BJ (cell line): ENCODE results near the gene CALR. TPM values are rescaled to one million over a fixed set of nuclear protein-coding genes. Genes with fewer than 3 reads are reported as not detected.

ENCODE experiments used
- CTCF ChIA-PET: fragments of 350-600 bp; formaldehyde crosslinking; extraction: SDS; loops from one replicate; lab custom pipeline; 2021; ENCODE audit warnings: antibody characterized with exemption, inconsistent platforms; lab: Yijun Ruan, JAX
- POLR2A ChIA-PET: fragments of 300-600 bp; sonication (Branson Sonifier 250); formaldehyde crosslinking; extraction: SDS; loops from one replicate; lab custom pipeline; 2021; ENCODE audit warnings: antibody characterized with exemption; lab: Charles Lee
- DNase-seq: peaks from one replicate; pipeline ENCODE4 v3.0.0-alpha.2; 2011; ENCODE audit warnings: low read depth
- H3K27me3 ChIP-seq: 2 replicates; pipeline ENCODE4 v1.6.0; 2011; ENCODE audit warnings: low read length; ENCODE audit not compliant: control insufficient read depth, insufficient read depth
- H3K36me3 ChIP-seq: 2 replicates; pipeline ENCODE4 v1.5.1; 2011; ENCODE audit warnings: low read length; ENCODE audit not compliant: control insufficient read depth, insufficient read depth
- H3K4me3 ChIP-seq: 2 replicates; pipeline ENCODE4 v1.5.1; 2011; ENCODE audit warnings: low read depth, mild to moderate bottlenecking, control low read depth, low read length
- polyA plus RNA-seq: library from polyadenylated mRNA; depleted of rRNA; stranded (reverse); fragments of >200 nt; gene quantifications from 2 replicates; pipeline ENCODE4 v1.2.3, GENCODE V29; 2011
- TF ChIP-seq, protein P1 (sequence below): IDR thresholded peaks from 2 replicates; pipeline ENCODE4 v1.5.1; 2011; ENCODE audit warnings: low read depth, mild to moderate bottlenecking, control low read depth, inconsistent platforms, low read length, moderate library complexity; ENCODE audit not compliant: insufficient read depth

The CALR gene
- polyA plus RNA-seq, 1 experiment: 1,647 TPM

DNA sequence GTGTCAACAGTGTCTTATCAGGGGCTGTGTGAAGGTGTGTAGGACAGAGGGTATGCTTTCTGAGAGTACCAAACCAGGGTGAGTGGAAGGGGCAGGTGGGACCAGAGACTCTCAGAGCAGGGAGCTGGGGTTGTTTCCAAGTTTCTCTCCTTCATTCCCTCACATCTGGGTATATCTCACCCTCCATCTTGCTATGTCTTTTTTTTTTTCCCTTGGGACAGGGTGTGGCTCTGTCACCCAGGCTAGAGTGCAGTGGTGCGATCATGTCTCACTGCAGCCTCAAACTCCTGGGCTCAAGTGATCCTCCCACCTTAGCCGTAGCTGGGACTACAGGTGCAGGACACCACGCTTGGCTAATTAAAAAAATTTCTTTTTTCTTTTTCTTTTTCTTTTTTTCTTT is 41.6 kb downstream of the CALR start:
- ChIA-PET POLR2A (no interaction called here), CTCF (interaction anchor here (0.6 to 13.2 kb wide), 8 partner anchors 14 to 283 kb away, joined by 3 to 185 read pairs (median 32); no protein-coding TSS in a partner anchor)
- Histone ChIP-seq H3K27me3 (no peaks in the 10 kb centered on the region), H3K4me3 (no peak overlapping the region), H3K36me3 (no peaks in the 10 kb centered on the region)
- DNase-seq: no peak
- TF ChIP-seq, protein P1, sequence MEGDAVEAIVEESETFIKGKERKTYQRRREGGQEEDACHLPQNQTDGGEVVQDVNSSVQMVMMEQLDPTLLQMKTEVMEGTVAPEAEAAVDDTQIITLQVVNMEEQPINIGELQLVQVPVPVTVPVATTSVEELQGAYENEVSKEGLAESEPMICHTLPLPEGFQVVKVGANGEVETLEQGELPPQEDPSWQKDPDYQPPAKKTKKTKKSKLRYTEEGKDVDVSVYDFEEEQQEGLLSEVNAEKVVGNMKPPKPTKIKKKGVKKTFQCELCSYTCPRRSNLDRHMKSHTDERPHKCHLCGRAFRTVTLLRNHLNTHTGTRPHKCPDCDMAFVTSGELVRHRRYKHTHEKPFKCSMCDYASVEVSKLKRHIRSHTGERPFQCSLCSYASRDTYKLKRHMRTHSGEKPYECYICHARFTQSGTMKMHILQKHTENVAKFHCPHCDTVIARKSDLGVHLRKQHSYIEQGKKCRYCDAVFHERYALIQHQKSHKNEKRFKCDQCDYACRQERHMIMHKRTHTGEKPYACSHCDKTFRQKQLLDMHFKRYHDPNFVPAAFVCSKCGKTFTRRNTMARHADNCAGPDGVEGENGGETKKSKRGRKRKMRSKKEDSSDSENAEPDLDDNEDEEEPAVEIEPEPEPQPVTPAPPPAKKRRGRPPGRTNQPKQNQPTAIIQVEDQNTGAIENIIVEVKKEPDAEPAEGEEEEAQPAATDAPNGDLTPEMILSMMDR: no peak

GRCh38 chr19:12982648-12983047 is 44.2 kb downstream of the CALR start:
- TF ChIP-seq, protein P1: no peak
- POLR2A ChIA-PET: no interaction called here
- no peak overlapping the region for H3K4me3 ChIP-seq
- H3K27me3 ChIP-seq: no peaks in the 10 kb centered on the region
- DNase-seq: no peak
- CTCF ChIA-PET: interaction anchor here (0.8 to 13.2 kb wide), 8 partner anchors 17 to 122 kb away, joined by 4 to 185 read pairs (median 6); no protein-coding TSS in a partner anchor
- H3K36me3 ChIP-seq: no peaks in the 10 kb centered on the region

GRCh38 chr19:12983091-12983490 is 44.7 kb downstream of the CALR start:
- no peaks in the 10 kb centered on the region for H3K36me3 ChIP-seq
- POLR2A ChIA-PET: no interaction called here
- CTCF ChIA-PET: interaction anchor here (0.8 to 13.2 kb wide), 9 partner anchors 18 to 122 kb away, joined by 3 to 185 read pairs (median 5); no protein-coding TSS in a partner anchor
- TF ChIP-seq, protein P1: no peak
- peak overlapping the region; percentile 39 for H3K4me3 ChIP-seq
- no peak for DNase-seq
- H3K27me3 ChIP-seq: no peaks in the 10 kb centered on the region

DNA sequence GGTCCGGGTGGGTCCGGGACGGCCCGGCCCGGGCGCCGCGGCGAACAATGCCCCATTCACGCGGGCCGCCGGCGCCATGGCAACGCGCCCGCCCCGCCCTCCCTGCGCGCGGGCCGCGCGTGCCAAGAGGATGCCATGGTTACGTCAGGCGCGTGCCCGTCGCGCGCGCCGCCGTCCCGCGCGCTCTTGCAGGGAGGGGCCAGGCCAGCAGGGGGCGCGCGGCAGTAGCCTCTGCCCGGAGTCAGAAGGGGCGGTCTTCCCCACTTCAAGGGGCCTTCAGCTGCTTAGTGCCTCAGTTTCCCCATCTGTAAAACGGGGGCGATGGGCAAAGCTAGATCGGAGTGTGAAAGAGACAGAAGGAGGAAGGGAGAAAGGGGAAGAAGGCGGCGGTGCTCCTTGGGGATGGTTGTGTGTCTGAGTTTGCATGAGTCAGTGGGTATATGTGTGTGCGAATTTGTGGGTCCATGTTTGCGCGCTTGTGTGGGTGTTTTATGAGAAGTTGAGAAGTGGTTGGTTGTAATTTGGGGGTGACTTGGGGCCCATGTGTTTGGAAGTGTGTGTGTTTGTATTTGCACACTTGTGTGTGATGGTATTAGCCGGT is 45.2 kb downstream of the CALR start:
- H3K4me3 ChIP-seq: peak overlapping the region; percentile 39
- TF ChIP-seq, protein P1: peak; percentile 71
- no peaks in the 10 kb centered on the region for H3K36me3 ChIP-seq
- ChIA-PET POLR2A (no interaction called here), CTCF (interaction anchor here (0.8 to 13.2 kb wide), 10 partner anchors 18 to 121 kb away, joined by 3 to 185 read pairs (median 5); no protein-coding TSS in a partner anchor)
- no peaks in the 10 kb centered on the region for H3K27me3 ChIP-seq
- no peak for DNase-seq

DNA sequence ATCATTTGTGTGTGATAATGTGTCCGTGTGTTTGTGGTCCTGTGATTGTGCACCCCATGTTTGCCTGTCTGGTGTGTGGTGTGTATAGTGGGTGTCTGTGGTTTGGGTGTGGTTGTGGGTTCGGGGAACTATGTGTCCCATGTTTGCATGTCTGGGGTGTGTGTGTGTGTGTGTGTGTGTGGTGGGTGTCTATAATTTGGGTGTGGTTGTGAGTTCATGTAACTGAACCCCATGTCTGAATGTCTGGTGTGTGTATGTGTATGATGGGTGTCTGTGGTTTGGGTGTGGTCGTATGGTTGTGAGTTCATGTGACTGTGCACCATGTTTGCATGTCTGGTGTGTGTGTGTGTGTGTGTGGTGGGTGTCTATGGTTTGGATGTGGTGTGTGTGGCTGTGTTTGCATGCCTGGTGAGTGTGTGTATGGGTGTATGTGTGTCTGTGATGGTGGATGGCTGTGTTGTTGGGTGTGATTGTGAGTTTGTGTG is 45.8 kb downstream of the CALR start:
- DNase-seq: no peak
- TF ChIP-seq, protein P1: no peak
- Histone ChIP-seq H3K36me3 (no peaks in the 10 kb centered on the region), H3K4me3 (no peak overlapping the region), H3K27me3 (no peaks in the 10 kb centered on the region)
- CTCF ChIA-PET: interaction anchor here (0.7 to 13.2 kb wide), 13 partner anchors 15 to 109 kb away, joined by 3 to 185 read pairs (median 5); partner anchors contain the start of gene DAND5
- POLR2A ChIA-PET: no interaction called here
